Middle frontal gyrus (tissue), 1 donor: ENCODE measurements around the gene GPR142.
"Not testable (repeated sequence)": the region's sequence is repeated elsewhere in the genome, so short reads cannot be mapped to it uniquely, and the experiment has no call there.

Source experiments
- DNase-seq: peaks from one replicate; pipeline ENCODE4 v3.0.0-alpha.2; 2015; ENCODE audit warnings: low spot score; ENCODE audit errors: extremely low spot score

GPR142 gene

DNA sequence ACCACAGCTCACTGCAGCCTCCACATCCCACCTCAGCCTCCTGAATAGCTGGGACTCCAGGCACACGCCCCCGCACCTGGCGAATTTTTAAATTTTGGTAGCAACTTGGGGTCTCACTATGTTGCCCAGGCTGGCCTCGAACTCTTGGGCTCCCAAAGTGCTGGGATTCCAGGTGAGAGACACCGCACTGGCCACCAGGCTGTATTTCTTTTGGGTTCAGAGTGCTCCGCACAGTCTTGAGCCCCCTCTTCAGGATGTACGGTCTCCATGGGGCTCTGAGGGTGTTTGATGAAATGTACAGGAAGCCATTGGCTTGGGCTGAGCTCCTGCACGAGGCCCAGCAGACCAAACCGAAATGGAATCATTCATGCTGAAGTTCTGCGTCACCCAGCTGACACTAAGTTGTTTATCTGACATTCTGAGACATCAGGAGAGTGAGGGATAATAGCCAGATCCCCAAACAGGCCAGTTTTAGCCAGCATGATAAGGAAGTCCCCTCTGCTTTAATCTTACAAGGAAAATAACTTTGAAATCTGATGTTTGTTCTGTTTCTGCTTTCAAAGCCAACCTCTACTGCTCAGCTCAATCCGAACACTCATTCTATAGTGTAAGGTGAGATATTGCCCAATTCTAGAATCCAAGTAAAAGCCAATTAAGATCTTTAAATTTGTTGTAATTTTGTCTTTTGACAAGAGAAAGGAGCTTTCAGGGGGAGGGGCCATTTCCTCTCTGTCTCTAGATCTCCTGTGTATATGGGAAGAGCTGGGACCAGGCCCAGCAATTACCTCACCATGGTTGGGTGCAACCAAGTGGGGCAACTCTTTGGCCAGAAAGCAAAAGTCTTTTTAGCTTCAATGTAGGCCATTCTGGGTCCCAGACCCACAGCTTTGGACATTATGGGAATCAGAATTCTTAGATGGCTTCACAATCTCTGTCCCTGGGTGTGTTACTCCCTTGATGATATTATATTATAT is 23.7 kb downstream of the GPR142 start:
- DNase-seq = no peak

- no peak for DNase-seq
These were observed 24.5 kb downstream of the GPR142 start for GRCh38 chr17:74391771-74392170.

DNA sequence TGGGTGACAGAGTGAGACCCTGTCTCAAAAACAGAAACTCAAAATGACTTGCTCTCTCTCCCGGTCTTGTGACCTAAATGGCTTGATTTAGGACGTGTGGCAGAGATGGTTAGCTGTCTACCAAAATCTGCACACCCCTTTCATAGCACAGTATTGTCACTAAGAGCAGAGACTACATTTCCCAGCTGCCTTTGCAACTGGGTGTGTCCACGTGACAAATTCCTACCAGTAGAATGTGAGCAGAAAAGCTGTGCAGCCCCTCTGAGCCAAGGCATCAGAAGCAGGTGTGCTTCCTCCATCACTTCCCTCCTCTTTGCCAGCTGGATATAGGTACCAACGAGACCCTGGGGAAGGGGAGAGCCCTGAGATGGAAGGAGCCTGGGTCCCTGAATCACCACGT is 25.5 kb downstream of the GPR142 start:
- DNase-seq = no peak

DNA sequence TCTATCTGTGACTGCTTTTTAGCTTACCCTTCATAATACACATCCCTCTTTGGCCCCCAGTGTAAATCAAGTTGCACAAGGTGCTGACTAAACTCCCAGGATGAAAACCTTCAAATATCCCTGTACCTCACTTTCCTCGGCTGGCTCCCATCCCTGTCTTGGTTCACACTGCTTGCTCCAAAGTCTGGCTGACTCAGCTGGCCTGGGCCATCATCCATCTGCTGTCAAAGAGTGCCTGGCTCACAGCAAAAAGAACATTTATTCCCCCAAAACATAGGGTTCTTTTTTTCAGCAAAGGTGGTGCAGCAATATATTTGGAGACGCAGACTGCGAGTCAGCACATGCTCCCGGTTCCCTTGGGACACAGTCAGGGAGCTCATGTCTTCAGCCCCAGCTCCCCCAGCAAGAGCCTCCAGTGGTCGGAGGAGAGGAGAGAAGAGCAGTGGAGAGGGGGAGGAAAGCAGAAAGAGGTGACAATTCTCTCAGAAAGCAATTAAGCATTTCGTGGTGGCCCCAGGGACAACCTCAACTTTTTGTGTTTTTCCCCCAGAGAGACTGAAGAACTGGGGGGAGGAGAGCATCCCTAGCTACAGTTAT is 26.1 kb downstream of the GPR142 start:
- DNase-seq = no peak

DNA sequence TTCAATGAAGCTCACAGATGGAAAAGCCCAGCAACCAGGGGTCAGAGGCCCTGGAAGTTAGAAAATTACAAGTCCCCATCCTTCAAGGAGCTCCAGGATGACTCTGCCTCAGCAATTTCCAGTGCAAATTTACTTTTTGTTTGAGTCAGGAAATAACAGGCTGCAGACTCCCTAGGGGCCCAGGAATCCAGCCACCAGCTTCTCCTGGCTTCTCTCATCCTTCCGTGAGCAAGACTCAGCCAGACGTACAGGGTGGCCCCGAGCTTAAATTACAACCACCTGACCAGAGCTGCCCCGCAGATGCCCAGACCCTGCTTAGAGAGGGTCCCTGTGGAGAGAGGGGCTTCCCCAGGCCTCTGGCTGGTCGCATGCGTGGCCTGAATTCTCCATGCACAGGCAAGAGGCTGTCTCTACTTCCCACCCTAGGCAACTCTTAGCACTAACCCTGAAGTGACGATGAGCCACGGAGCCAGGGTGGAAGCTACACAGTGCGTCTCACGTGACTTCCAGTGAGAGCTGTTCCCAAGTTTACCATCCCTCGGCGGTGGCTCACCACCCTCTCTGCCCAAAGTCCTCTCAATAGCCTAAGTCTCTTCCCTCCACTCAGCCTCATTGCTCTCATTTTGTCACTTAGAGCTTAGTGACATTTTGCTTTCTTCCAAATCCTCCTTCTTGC is 27.1 kb downstream of the GPR142 start:
- DNase-seq = no peak

DNA sequence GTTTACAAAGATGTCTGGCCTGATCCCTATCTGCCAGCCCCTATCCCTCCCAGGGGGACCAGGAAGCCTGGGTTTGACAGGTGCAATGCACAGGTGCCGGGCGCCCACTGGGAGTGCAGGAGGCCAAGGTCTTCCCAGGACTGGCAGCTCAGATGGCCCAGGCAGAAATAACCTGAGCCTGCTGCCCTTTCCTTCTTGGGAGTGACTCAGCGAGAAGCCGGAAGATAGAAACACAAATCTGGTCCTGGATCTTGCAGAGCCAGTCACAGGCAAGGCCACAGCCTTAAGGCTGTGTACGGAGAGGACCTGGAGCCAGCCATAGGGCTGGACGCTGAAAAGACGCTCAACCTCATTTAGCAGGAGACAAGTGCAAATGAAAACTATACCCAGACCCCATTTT is 27.7 kb downstream of the GPR142 start:
- no peak for DNase-seq

GRCh38 chr17:74396567-74396966 is 29.3 kb downstream of the GPR142 start:
- DNase-seq = no peak

DNA sequence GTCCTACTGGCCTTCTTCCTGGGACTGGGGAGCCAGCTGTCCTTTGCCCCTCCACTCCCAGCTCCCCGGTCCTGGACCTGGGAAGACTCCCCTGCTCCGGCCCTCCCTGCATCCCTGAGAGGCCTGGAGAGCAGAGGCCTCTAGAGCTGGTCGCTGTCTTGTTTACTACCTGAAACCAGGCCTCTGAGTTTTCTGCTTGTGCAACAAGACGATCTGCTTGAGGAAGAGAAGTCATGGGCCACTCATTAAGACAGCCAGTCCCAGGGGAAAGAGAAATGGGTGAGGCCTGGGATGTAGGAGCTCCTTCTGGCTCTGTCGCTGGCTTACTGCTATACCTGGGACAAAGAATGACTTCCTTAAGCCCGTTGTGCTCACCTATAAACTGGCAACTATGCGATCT is 34.7 kb downstream of the GPR142 start:
- DNase-seq = no peak

DNA sequence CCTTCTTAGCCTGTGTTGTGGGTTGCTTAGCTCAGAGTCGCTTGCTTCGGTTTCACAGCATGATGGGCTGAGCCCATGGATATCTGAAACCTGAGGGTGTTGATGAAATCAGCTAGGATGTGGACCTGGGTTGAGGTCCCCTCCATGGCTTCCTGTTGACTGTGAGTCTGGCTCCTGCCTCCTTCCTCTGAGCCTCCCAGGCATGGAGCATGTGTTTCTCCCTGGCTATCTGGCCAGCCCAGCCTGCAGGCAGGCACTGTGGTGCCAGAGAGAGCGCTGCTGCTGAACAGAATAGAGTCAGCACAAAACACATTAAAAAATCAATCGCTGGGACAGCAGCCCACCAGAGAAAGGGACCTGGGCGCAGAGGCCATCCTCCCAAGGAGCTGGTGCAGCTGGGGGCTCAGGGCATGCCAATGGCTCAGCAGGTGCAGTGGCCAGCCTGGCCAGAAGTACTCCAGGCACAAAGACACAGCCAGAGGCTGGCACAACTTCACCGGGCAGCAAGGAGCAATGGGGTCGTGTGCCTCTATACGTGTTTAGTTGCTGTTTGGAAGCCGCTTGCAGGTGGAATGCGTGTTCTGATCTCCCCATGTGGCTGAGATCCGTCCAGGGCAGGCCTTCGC is 36.3 kb downstream of the GPR142 start:
- DNase-seq = no peak

GRCh38 chr17:74404218-74404617 is 36.9 kb downstream of the GPR142 start:
- no peak for DNase-seq

DNA sequence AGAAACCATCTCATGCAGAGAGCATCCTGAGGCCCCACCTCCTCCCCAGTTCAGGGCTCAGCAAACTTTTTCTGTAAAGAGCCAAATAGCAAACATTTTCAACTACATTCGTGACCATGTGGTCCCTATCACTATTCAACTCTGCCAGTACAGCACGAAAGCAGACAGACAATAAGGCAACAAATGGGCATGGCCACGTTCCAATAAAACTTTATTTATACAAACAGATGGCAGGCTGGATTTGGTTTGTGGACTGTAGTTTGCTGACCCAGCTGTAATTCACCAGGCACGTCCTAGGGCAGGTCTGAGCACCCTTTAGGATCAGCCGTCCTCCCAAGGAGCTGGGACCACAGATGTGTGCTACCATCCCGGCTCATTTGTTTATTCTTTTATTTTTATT is 37.5 kb downstream of the GPR142 start:
- DNase-seq = no peak

DNA sequence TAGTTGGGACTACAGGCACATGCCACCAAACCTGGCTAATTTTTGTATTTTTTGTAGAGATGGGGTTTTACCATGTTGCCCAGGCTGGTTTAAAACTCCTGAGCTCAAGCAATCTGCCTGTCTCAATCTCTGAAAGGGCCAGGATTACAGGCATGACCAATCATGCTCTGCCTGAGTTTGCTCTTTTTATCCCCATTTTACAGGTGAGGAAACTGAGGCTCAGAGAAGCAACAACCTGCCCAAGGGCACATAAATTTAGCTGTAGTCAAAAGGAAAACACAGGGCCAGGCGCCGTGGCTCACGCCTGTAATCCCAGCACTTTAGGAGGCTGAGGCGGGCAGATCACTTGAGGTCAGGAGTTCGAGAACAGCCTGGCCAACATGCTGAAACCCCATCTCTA is 38.0 kb downstream of the GPR142 start:
- DNase-seq = not testable (repeated sequence)

DNA sequence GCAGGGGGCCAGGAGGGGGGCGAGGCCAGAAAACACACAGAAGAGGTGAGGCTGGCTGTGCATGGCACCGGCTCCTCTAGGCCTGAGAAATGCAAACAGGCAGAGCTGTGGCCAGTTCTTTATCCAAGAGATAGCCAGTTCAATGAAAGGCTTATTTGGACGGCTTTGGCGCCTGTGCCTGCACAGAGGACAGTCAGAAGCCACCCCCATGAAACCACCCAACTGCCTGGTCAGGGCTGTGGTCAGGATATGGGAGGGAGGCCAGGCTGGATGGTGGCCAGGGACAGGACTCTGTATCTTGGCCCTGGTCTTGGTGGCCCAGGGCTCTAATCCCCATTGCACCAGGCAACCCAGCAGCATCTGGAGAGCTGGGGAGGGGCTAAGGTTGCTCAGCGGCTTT is 40.1 kb downstream of the GPR142 start:
- DNase-seq = no peak

DNA sequence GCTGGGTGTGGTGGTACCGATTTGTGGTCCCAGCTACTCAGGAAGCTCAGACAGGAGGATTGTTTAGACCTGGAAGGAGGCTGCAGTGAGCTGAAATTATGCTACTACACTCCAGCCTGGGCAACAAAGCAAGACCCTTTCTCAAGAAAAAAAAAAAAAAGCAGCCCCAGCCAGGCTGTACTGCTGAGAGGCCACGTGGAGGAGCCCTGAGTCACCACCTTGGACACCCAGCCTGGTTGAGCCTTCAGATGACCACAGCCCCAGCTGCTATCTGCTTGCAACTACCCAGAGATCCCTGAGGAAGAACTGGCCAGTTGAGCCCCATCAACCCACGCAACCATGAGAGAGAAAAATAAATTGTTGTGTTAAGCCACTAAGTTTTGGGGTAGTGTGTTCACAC is 41.0 kb downstream of the GPR142 start:
- no peak for DNase-seq

GRCh38 chr17:74408815-74409214 is 41.5 kb downstream of the GPR142 start:
- no peak for DNase-seq

GRCh38 chr17:74410001-74410443 is 42.7 kb downstream of the GPR142 start:
- DNase-seq = no peak

GRCh38 chr17:74412581-74412980 is 45.3 kb downstream of the GPR142 start:
- DNase-seq = no peak

DNA sequence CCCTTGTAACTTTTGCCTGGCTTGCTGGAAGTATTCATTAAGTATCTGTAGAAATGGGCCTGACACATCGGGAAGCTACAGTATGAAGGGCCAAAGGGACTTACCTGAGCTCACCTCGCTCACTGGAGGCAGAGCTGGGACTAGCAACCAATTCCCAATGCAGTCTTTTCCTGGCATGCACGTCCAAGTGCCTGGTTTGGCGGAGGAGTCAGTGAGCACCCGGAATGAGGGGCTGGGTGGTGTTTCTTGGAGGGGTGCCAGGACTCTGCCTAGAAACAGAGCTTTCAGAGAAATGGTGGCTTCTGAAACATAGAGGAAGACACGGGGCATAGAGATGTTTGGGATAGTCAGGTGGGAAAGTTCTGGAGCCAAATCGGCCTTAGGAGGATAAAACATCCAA is 46.2 kb downstream of the GPR142 start:
- DNase-seq = no peak

GRCh38 chr17:74414510-74414909 is 47.2 kb downstream of the GPR142 start:
- no peak for DNase-seq

DNA sequence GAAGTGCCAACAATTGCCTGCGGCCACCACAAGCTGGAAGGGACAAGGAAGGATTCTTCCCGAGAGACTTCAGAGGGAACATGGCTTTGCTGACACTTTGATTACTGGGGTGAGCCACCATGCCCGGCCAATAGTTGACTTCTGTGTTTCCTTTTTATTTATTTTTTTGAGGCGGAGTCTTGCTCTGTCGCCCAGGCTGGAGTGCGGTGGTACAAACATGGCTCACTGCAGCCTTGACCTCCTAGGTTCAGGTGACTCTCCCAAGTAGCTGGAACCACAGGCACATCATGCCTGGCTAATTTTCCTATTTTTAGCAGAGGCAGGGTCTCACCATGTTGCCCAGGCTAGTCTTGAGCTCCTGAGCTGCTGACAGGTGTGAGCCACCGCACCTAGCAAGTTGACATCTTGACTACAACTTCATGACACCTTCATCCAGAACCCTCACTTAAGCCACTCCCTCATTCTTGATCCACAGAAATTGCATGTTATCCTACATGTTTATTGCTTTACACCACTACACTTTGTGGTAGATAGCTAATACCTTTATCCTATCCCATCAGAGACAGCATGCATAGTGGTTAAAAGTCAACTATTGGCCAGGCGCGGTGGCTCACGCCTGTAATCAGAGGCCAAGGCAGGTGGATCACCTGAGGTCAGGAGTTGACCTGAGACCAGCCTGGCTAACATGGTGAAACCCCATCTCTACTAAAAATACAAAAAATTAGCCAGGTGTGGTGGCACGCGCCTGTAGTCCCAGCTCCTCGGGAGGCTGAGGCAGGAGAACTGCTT is 48.5 kb downstream of the GPR142 start:
- DNase-seq = no peak
